ENCODE data around the gene ATAD3C. TPM values are rescaled to one million over a fixed set of nuclear protein-coding genes. Genes with fewer than 3 reads are reported as not detected.

Gene ATAD3C
- total and polyA plus RNA-seq, 2 donors (not counting 3 experiments of a cell fraction or from before 2014, with no cell fraction given): 0.01 TPM; not detected in 1

DNA sequence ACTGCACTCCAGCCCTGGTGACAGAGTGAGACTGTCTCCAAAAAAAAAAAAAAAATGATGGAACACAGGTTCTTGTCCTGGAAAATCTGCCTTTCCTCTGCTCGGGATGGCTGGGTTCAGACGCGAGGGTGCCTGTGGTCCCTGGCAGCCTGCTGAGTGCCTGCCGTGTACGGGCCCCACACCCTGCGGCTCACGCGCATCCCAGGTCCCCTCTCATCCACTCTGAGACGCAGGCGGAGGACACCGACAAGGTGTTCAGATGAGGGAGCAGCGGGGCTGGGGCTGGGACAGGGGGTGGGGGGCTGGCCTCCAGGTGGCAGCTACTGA lies 24.1 kb upstream of the ATAD3C start:
- no peaks in the 10 kb centered on the region for H3K9me1 ChIP-seq (replicated peaks; ENCODE audit: control insufficient read depth, extremely low read depth, insufficient read depth, low read length)
- TF ChIP-seq FOS (IDR thresholded peaks at IDR 0.05; ENCODE audit: borderline replicate concordance, insufficient read depth, low read length) (no peak), JUN (IDR thresholded peaks at IDR 0.05; ENCODE audit: borderline replicate concordance, insufficient read depth, insufficient read length, low read depth) (no peak), GATA2 (IDR thresholded peaks at IDR 0.05; ENCODE audit: insufficient read depth, insufficient read length, low read depth, low read length) (no peak), CTCF (IDR thresholded peaks at IDR 0.05; ENCODE audit: extremely low read depth in 1 of 2, insufficient read depth in 1 of 2, low read depth in 1 of 2, low read length in 2 of 2) (no peak), POLR2A (IDR thresholded peaks at IDR 0.05; ENCODE audit: low read depth, low read length) (no peak), MYC (IDR thresholded peaks at IDR 0.05; ENCODE audit: low read depth, low read length) (no peak), POLR2AphosphoS5 (IDR thresholded peaks at IDR 0.05; ENCODE audit: insufficient read depth, low read depth, low read length) (no peak), EZH2 (IDR thresholded peaks at IDR 0.05; ENCODE audit: borderline replicate concordance, low read depth, low read length, severe bottlenecking) (no peak)
- TF ChIP-seq, protein P1, sequence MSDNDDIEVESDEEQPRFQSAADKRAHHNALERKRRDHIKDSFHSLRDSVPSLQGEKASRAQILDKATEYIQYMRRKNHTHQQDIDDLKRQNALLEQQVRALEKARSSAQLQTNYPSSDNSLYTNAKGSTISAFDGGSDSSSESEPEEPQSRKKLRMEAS (IDR thresholded peaks at IDR 0.05; ENCODE audit: insufficient read depth, insufficient read length): no peak
- H3K79me2 ChIP-seq (ENCODE audit: control insufficient read depth, insufficient read depth, low read length): no peaks in the 10 kb centered on the region
- CTCF ChIA-PET: interaction anchor here (2.9 kb wide), 1 partner anchor 16 kb away, joined by 8 read pairs; no protein-coding TSS in a partner anchor
- no peak overlapping the region for H3K27ac ChIP-seq (ENCODE audit: insufficient read depth, low read depth, low read length)
- peaks cover 7% of the 10 kb centered on the region for H3K4me1 ChIP-seq (ENCODE audit: control insufficient read depth, extremely low read depth, insufficient read depth, low read length)
- no peak overlapping the region for H3K4me2 ChIP-seq (ENCODE audit: insufficient read depth, low read length)
- no peaks in the 10 kb centered on the region for H3K9me3 ChIP-seq (replicated peaks; ENCODE audit: control insufficient read depth, insufficient read depth, low read length)
- H3K27me3 ChIP-seq (ENCODE audit: control insufficient read depth in 2 of 2, insufficient read depth in 2 of 2, low read length in 2 of 2): no peaks in the 10 kb centered on the region
- no TSS peak for BruUV-seq (replicated peaks)
- H4K20me1 ChIP-seq (replicated peaks; ENCODE audit: control insufficient read depth, extremely low read depth, insufficient read depth, low read length): no peaks in the 10 kb centered on the region
- H3K36me3 ChIP-seq (ENCODE audit: control insufficient read depth in 2 of 2, extremely low read depth in 1 of 2, insufficient read depth in 2 of 2, low read length in 2 of 2): no peaks in the 10 kb centered on the region
- intact Hi-C loops (cut with micrococcal nuclease): no loop called here
- dilution Hi-C loops (cut with MboI; ENCODE audit: extremely low pct_ligation_motif_present, low sequenced_read_pairs): no loop called here
- H2AFZ ChIP-seq (ENCODE audit: low read depth, low read length): no peak overlapping the region
- POLR2A ChIA-PET: no interaction called here
- DNase-seq (ENCODE audit: low read depth, low spot score): no peak
- H3K4me3 ChIP-seq (replicated peaks in 1 of 3; ENCODE audit: insufficient read depth in 1 of 3, low read depth in 1 of 3, low read length in 3 of 3): no peak overlapping the region
- no peak overlapping the region for H3K9ac ChIP-seq (replicated peaks; ENCODE audit: extremely low read depth, insufficient read depth, low read length)
- no peak for FAIRE-seq

Data from endothelial cell of umbilical vein (primary cell).